Stimulated activated naive CD4-positive, alpha-beta T cell (primary cell): ENCODE measurements around the gene POGLUT2.

Experiments used
- DNase-seq, 6 experiments: peaks; one replicate each; lab custom pipeline; 2025; lab: John Stamatoyannopoulos, UW

The POGLUT2 gene

DNA sequence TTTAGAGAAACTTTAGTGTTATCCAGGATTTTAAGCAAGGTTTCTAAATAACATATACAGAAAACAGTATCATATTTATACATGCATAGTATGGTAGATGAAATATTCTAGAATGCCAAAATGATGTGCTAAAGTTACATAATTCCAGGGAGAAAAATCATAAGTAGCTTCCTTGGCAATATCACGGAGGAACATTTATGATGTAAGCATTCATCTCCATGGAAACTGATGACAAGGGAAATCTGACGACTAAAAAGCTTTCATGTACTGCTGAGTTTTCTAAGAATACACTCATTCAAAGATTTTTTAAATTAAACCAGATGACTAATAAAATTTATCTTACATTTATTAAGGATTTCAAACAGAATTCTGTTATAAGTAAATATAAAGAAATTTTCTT lies 29.9 kb downstream of the POGLUT2 start:
- no peak for DNase-seq

- DNase-seq = no peak
Observed at GRCh38 chr13:102763741-102764140, 35.0 kb downstream of the POGLUT2 start.

- no peak for DNase-seq
Observed at GRCh38 chr13:102761071-102761470, 37.7 kb downstream of the POGLUT2 start.

GRCh38 chr13:102758842-102759241 lies 39.9 kb downstream of the POGLUT2 start:
- no peak for DNase-seq

- DNase-seq = no peak
Observed at GRCh38 chr13:102757006-102757405, 41.8 kb downstream of the POGLUT2 start.

GRCh38 chr13:102751886-102752285 lies 46.9 kb downstream of the POGLUT2 start:
- no peak for DNase-seq

- no peak for DNase-seq
Observed at GRCh38 chr13:102742506-102742905, 56.3 kb downstream of the POGLUT2 start.

DNA sequence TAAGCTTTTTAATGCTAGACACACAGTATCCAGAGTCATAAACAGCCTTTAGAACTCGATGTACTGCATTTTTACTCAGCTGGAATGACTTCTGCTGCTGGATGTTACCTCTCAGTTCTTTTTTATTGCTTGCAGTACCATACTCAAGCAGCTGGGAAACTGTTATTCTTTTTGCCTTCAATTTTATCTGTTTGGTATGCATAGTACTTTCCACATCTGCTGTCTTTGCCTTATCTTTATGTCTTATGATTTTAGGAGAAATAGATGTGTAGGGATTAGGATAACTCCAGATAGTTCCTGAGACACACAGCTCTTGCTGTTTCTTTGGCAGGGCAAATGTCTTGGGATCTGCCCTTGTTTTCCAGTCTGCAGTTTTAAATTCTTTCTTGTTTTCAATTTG lies 56.7 kb downstream of the POGLUT2 start:
- DNase-seq = no peak
